NCI-H345 (cell line): ENCODE results near the gene ENPP3.
"Not testable (repeated sequence)": the region's sequence is repeated elsewhere in the genome, so short reads cannot be mapped to it uniquely, and the experiment has no call there.

Experiments used
- DNase-seq: peaks from one replicate; lab custom pipeline; 2025; lab: John Stamatoyannopoulos, UW

Gene ENPP3

DNA sequence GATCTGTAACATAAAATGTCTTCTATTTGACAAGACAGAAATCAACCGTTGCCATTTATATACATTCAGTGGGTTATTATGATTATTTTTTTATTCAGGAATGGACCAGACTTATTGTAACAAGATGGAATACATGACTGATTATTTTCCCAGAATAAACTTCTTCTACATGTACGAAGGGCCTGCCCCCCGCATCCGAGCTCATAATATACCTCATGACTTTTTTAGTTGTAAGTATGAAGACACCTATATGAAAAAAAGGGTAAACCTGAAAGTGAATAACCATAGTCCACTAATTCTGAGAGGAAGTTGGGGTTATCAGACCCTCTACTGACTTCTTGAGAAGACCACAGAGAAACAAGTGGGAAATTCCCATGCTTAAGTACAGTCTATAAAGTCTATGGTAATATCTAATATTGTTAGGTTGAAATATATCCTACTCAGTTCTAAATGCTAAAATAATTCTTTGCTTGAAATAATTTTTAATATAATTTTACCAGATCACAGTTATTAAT is 48.2 kb downstream of the ENPP3 start:
- no peak for DNase-seq

DNA sequence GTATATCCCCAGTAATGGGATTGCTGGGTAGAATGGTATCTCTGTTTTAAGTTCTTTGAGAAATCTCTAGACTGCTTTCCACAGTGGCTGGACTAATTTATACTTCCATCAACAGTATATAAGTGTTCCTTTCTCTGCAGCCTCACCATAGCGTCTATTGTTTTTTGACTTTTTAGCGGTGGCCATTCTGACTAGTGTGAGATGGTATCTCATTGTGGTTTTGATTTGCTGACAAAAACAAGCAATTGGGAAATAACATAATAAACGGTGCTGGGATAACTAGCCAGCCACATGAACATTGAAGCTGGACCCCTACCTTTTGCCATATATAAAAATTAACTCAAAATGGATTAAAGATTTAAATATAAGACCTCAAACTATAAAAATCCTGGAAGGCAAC is 49.9 kb downstream of the ENPP3 start:
- no peak for DNase-seq

GRCh38 chr6:131688286-131688685 is 51.2 kb downstream of the ENPP3 start:
- no peak for DNase-seq

DNA sequence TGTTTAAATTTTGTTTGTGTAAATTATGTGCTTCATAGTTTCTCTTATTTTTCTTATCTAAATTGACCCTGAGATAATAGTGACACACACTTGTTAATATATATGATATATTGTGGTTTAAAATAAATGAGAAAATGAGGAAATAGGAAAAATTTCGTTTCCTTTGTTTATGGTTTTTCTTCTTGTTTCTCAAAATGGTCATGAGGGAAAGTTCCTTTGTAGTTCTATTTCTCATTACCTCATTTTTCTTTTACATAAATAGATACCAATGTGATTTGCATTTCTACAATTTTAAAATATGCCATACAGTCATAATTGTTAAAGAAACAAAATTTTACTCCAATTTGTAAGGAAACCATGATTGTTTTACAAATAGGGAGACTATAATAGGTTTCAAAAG is 54.9 kb downstream of the ENPP3 start:
- DNase-seq, result no peak

- DNase-seq, result no peak
These were observed 55.5 kb downstream of the ENPP3 start for GRCh38 chr6:131692589-131692988.

DNA sequence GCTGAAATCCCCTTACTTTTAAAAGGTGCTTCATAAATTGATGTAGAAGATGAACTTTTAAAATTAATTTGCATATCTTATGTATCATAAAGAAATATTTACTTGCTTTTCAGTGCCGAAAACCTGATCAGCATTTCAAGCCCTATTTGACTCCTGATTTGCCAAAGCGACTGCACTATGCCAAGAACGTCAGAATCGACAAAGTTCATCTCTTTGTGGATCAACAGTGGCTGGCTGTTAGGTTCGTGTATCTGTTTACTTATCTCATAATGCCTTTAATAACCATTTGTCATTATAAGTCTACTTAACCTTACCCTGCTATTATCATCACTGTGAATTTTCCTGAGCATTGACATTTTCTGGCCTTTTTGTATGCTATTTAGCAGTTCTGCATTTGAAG is 56.3 kb downstream of the ENPP3 start:
- no peak for DNase-seq

DNA sequence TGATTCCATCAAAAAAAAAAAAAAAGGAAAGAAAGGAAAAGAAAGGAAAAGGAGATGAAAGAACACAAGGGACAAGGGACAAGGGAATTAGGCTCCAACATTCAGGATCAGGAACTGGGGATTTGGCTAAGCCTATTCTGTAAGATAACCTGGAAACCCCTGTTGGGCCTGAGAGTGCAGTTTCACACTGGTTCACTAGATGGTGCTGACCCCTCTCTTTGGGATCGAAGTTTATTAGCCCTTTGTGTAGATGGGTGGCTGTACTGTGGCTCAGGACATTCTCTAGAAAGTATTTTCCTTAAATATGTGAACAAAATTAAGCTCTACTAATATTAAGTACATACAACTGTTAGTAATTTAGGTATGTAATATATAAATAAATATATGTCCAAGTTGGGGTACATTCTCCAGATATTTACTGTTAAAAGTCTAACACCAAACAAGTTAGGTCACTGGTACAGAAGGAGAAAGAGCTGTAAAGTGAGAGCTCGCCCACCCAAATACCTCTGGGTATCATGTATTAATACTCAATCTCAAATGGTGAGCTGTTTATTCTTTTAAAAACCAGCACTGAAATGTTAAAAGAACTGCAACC is 57.8 kb downstream of the ENPP3 start:
- DNase-seq, result peak; percentile 51

DNA sequence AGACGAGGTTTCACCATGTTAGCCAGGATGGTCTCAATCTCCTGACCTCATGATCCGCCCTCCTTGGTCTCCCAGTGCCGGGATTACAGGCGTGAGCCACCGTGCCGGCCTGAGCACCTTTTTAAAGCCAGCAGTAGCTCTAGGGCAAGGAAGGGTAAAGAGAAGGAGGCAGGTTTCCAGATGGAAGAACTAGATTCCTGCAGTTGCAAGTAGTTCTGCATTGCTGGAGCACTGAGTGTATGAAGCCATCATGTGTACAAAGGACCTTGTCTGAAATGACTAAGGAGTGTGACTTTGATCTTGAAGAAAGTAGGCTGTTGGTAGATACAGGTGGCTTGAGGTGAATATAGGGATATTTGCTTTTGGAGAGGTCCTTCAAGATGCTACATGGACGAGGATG is 59.9 kb downstream of the ENPP3 start:
- no peak for DNase-seq

- not testable (repeated sequence) for DNase-seq
These were observed 63.7 kb downstream of the ENPP3 start for GRCh38 chr6:131700851-131701250.

DNA sequence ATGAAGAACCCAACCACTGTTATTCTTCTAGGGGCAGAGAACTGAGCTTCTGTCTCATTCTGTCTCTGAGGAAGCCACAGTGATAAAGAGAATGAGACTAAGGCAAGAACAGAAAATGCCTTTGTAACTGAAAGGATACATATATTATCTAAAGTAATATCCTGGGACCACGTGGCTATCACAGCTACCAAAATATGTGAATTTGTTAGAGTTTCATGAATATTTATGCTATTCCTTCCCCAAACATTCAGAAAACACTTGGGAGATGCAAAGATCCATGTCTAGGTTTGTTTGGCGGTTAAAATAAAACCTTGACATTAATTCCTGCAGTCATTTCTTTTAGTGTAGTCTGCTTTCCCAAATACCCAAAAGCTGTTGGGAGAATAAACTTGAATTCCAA is 66.8 kb downstream of the ENPP3 start:
- not testable (repeated sequence) for DNase-seq

DNA sequence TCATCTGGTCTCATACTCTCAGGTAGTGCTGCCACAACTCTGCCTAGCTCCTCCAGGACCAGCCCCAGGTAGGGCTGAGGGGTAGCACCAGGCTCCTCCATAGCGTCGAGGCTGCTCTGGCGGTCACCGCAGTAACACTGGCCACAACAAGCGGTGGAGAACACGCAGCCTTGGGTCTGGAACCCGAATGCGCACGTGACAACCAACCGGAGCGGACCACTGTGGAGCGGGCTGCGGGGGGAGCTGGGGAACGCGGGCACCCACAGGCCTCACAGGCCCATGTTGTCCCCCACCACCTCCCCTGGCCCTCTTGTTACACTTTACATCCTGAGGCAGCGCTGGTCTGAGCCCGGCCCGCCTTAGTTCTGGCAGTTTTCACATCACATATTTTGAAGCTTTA is 73.8 kb downstream of the ENPP3 start, which contains the start of gene CTAGE9:
TSS of gene CTAGE9 (minus strand) at position 101 of the 400 bp plus-strand sequence. CDS start at position 101, 0 bp downstream.
- not testable (repeated sequence) for DNase-seq

DNA sequence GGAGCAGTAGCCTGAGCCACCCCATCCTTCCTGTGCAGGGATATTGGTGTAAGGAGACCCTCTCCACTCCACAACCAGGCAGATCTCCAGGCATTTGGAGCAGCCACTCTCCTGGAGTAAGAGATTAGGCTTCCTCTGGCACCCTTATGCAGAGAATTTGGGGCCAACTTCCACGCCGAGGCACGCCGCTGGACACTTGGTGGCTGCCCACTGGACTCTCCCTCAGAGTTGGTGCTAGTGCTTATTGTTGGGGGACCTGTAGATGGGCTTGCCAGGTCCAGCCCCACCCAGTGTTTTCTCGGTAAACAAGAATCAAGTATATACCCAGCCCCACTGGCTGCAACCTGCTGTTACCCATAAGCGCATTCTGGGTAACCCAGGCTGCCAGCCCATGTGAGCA is 78.5 kb downstream of the ENPP3 start:
- not testable (repeated sequence) for DNase-seq

DNA sequence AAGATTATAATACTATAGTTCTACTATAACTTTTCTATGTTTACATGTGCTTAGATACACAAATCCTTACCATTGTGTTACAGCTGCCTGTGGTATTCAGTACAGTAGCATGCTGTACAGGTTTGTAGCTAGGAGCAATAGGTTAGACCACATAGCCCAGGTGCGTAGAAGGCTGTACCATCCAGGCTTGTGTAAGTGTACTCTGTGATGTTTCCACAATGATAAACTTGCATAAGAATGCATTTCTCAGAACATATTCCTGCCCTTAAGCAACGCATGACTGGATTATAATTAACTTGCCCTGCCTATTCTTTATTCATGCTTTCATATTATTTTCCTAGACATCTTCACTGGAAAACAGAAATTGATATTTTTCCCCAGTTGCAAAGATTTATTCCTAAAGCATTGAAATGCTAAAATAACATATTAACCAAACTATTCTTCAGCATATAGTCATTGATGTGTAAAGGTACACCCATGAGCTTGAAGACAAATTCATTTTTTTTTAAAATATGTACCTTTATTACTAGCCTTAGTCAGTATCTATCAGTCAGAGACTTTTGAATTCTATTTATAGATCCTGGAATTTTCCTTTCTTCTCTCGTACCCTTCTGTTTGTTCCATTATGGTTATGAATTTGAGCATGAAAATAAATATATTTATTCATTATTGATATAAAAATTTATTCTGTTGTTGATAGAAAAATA is 80.9 kb downstream of the ENPP3 start:
- DNase-seq, result no peak

DNA sequence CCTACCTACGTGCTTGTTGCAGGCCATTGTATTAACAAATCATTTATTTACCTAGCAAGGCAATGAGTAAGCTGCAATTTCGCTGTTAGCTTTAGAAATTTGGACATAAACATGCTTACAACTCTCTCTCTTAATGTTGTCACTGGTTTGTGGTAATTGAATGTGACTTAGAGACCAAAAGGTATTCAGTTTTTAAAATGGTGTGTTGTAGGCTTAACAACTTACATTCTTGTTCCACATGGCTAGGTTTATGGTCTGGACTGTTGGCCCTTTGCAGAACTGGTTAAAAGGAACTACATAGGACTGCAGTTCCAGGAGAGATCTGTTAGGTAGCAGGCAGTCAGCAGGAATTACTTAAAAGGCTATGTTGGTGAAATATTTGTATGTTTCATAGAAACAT is 84.1 kb downstream of the ENPP3 start:
- no peak for DNase-seq

DNA sequence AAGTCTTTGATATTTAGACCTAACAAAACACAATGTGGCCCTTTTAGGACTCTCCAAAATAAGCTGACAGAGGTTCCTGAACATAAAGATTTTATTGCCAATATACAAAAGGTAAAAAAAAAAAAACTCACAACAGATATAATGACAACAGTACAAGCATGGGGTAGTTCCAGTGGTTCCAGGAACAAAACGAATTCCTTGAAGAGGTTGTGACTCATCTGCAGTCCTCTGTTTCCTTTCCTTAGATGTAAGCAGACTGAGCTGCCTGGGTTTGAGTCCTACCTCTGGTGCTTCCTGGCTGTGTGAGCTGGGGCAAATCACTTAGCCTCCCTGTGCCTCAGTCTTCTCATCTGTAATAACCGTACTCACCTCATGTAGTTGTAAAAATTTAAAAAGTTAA is 87.0 kb downstream of the ENPP3 start:
- DNase-seq, result no peak

- no peak for DNase-seq
These were observed 90.4 kb downstream of the ENPP3 start for GRCh38 chr6:131727467-131727866.

DNA sequence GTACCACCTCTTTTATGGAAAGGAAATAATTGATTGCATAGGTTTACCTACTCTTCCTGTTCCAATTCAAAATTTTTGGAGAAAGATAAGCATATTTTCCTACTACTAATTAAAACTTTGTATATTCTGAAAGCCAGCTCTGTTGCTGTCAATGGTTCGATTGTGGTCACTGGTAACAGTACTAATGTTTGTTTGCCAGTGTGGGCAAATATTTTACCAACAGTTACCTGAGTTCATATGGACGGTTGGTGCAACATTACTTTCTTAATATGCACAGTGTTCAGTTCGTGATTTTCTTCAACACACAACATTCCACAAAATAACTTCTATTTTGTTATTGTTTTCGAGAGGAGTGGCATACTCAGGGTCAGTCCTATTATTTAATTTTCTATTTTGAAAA is 90.8 kb downstream of the ENPP3 start:
- no peak for DNase-seq

- no peak for DNase-seq
These were observed 91.3 kb downstream of the ENPP3 start for GRCh38 chr6:131728296-131728939.

GRCh38 chr6:131729550-131729949 is 92.4 kb downstream of the ENPP3 start:
- DNase-seq, result no peak

GRCh38 chr6:131730264-131730663 is 93.2 kb downstream of the ENPP3 start:
- DNase-seq, result no peak

DNA sequence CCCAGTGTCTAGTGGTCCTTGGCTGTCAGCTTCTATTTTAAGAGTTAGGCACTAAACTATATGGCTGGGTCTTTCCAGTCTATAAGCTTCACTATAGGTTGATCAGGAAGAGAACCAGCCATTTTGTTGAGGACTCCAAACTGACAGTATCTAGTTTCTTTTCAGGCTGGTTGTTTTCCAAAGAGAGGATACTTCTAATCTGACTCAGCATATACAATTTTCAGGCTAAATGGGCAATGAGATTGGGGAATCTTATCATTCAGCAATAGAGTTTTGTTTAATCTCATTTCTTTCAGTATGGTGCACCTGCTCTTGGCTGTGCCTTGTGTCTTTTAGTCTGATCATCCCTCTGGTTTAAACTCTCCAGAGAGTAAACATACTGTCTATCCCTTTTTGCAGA is 94.1 kb downstream of the ENPP3 start:
- DNase-seq, result no peak

GRCh38 chr6:131733376-131734016 is 96.4 kb downstream of the ENPP3 start:
- DNase-seq, result no peak
